HFFc6 (cell line): Measurements from ENCODE around the gene RNASE11. TPM values are rescaled to one million over a fixed set of nuclear protein-coding genes. Genes with fewer than 3 reads are reported as not detected.
"Not testable (repeated sequence)": the region's sequence is repeated elsewhere in the genome, so short reads cannot be mapped to it uniquely, and the experiment has no call there.

Source experiments
- DNase-seq: peaks from one replicate; pipeline ENCODE4 v3.0.0-alpha.2; 2018
- H3K27ac Mint-ChIP-seq: 2 replicates; pipeline ENCODE4 v1.8.0; 2020; ENCODE audit warnings: mild to moderate bottlenecking, mixed read lengths
- H3K27me3 Mint-ChIP-seq: 2 replicates; pipeline ENCODE4 v1.8.0; 2021; ENCODE audit warnings: mild to moderate bottlenecking, moderate library complexity, mixed read lengths; ENCODE audit not compliant: insufficient read depth
- H3K36me3 Mint-ChIP-seq: 2 replicates; pipeline ENCODE4 v1.8.0; 2021; ENCODE audit warnings: low read depth, mixed read lengths
- H3K4me1 Mint-ChIP-seq: 2 replicates; pipeline ENCODE4 v1.8.0; 2020; ENCODE audit warnings: low read depth, mixed read lengths
- H3K4me3 Mint-ChIP-seq: 2 replicates; pipeline ENCODE4 v1.8.0; 2020; ENCODE audit warnings: mild to moderate bottlenecking, moderate library complexity, mixed read lengths
- H3K9me3 Mint-ChIP-seq: 2 replicates; pipeline ENCODE4 v1.8.0; 2020; ENCODE audit warnings: mild to moderate bottlenecking, mixed read lengths
- CTCF ChIP-seq: fragments of 200-600 bp; sonication (generic); IDR thresholded peaks from 2 replicates; pipeline ENCODE4 v1.5.0; 2021; ENCODE audit warnings: antibody characterized with exemption, mild to moderate bottlenecking
- total RNA-seq, 6 experiments: library from RNA; stranded (reverse); fragmentation: NEBNext Ultra II Directional; extraction: Animal tissue kit (Norgen Biotek cat#: 25700); gene quantifications; 2 replicates in 1 of 6; 3 replicates in 5 of 6; pipeline ENCODE4 v1.2.3, GENCODE V29; 2021

Gene RNASE11
- total RNA-seq, 6 experiments from 2014 or later, result not detected

GRCh38 chr14:20597108-20597507, 9.3 kb upstream of the RNASE11 start:
- Mint-ChIP-seq H3K4me1 (peaks cover 6% of the 10 kb centered on the region; the same call in 1 of the 2 replicates), H3K27ac (no peak overlapping the region), H3K9me3 (no peaks in the 10 kb centered on the region), H3K4me3 (no peak overlapping the region), H3K36me3 (no peaks in the 10 kb centered on the region), H3K27me3 (peaks cover 22% of the 10 kb centered on the region)
- no peak for TF ChIP-seq CTCF
- DNase-seq, result no peak

GRCh38 chr14:20595726-20596125, 7.9 kb upstream of the RNASE11 start:
- DNase-seq, H3K36me3 Mint-ChIP-seq, H3K4me3 Mint-ChIP-seq, H3K27ac Mint-ChIP-seq, H3K9me3 Mint-ChIP-seq: not testable (repeated sequence)
- peaks cover 18% of the 10 kb centered on the region for H3K27me3 Mint-ChIP-seq
- H3K4me1 Mint-ChIP-seq, result peaks cover 13% of the 10 kb centered on the region; the same call in 1 of the 2 replicates

DNA sequence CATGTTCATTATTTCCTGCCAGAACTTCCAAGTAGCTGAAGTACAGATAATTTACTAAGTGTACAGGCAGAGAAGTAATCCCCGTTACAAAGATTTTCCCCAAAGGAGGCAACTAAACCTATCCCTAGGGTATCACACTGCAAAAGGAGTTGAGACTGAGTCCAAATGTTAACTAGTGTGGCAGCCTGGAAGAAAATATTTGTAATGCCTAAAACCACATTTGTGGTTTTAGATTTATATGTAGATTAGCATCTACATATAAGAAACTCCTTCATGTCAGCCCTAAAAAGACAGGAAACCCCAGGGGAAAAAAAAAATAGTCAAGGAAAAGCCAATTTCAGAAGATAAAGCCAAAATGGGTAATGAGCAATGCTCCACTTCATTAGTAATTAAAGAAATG, 4.8 kb upstream of the RNASE11 start:
- DNase-seq, result no peak
- TF ChIP-seq CTCF, result no peak
- H3K9me3 Mint-ChIP-seq, result no peaks in the 10 kb centered on the region
- no peak overlapping the region for H3K4me3 Mint-ChIP-seq
- H3K27me3 Mint-ChIP-seq, result peaks cover 11% of the 10 kb centered on the region
- H3K4me1 Mint-ChIP-seq, result peaks cover 13% of the 10 kb centered on the region; the same call in 1 of the 2 replicates
- no peak overlapping the region for H3K27ac Mint-ChIP-seq
- no peaks in the 10 kb centered on the region for H3K36me3 Mint-ChIP-seq

DNA sequence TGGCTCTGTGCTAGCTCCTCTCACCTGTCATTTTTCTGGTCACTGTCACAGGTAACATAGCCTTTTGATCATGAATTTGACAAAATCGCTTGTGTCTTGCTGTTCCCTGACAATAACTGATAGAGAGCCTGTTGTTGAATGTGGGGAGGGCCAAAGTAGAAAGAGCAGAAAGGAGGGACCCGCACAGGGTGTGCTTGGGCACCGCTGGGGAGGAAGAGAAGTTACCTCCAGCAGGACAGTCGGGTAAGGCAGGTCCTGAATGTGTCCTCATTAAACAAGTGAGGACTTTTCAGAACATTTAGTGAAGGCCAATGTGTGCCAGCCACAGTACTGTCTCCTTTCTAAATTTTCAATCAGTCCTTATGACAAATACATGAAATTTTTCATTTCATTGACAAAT, 3.4 kb upstream of the RNASE11 start, which contains the start of gene RNASE12:
Gene RNASE12, minus strand, starts transcription at position 142 of the 400 bp plus-strand sequence. CDS start 653 bp downstream, outside the sequence.
- Mint-ChIP-seq H3K27me3 (peaks cover 11% of the 10 kb centered on the region), H3K27ac (no peak within 1 kb of the TSS), H3K36me3 (no peaks in the 10 kb centered on the region), H3K4me3 (peak within 1 kb of the TSS; percentile 63), H3K9me3 (no peaks in the 10 kb centered on the region), H3K4me1 (peaks cover 13% of the 10 kb centered on the region; the same call in 1 of the 2 replicates)
- DNase-seq, result no peak
- no peak for TF ChIP-seq CTCF

- no peaks in the 10 kb centered on the region for H3K4me1 Mint-ChIP-seq
- H3K27ac Mint-ChIP-seq, result no peak overlapping the region
- DNase-seq, result no peak
- TF ChIP-seq CTCF, result no peak
- H3K4me3 Mint-ChIP-seq, result no peak overlapping the region
- H3K9me3 Mint-ChIP-seq, result no peaks in the 10 kb centered on the region
- peaks cover 12% of the 10 kb centered on the region for H3K27me3 Mint-ChIP-seq
- H3K36me3 Mint-ChIP-seq, result no peaks in the 10 kb centered on the region
These were observed 3.9 kb downstream of the RNASE11 start for GRCh38 chr14:20583908-20584307.

DNA sequence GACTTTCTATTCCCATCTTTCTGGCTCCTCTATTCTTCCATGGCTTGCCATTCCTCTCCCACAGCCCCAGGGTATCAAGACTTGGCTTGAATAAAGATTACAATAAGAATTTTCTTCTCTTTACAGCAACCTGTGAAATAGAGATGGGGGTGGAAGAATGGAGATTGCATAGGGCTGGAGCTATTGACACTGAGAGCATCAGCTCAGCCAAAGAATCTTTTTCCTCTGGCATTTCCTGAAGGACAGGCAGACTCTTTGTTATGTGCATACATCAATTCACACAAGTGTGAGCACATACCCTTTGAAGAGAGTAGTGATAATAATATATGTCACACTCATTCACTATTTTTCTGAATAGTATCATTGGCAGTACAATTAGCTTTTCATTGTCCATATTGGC, 4.7 kb downstream of the RNASE11 start:
- no peak for DNase-seq
- TF ChIP-seq CTCF, result no peak
- H3K9me3 Mint-ChIP-seq, result no peaks in the 10 kb centered on the region
- no peaks in the 10 kb centered on the region for H3K36me3 Mint-ChIP-seq
- H3K27me3 Mint-ChIP-seq, result peaks cover 12% of the 10 kb centered on the region
- H3K4me3 Mint-ChIP-seq, result no peak overlapping the region
- H3K27ac Mint-ChIP-seq, result no peak overlapping the region
- H3K4me1 Mint-ChIP-seq, result no peaks in the 10 kb centered on the region
